WTC11 (cell line): ENCODE data around the gene GRID2. TPM values are rescaled to one million over a fixed set of nuclear protein-coding genes. Genes with fewer than 3 reads are reported as not detected.

Source experiments
- ATAC-seq: fragments of 200-7000 bp; cut with Tn5 transposase; 2 replicates; pipeline ENCODE4 v1.10.0; 2021; ENCODE audit warnings: mild to moderate bottlenecking, moderate library complexity
- CTCF ChIA-PET: fragments of 300-600 bp; sonication (Branson Sonifier 250); formaldehyde crosslinking; loops from one replicate; lab custom pipeline; 2021; ENCODE audit warnings: antibody characterized with exemption; lab: Charles Lee
- POLR2A ChIA-PET: fragments of 350-600 bp; sonication (Branson Sonifier 250); formaldehyde crosslinking; loops from one replicate; lab custom pipeline; 2021; ENCODE audit warnings: antibody characterized with exemption; lab: Charles Lee
- DNase-seq: peaks from one replicate; pipeline ENCODE4 v3.0.0; 2021; ENCODE audit warnings: low spot score
- H3K27ac Mint-ChIP-seq: 2 replicates; pipeline ENCODE4 v1.8.0; 2021; ENCODE audit warnings: mixed read lengths
- H3K27me3 Mint-ChIP-seq: 2 replicates; pipeline ENCODE4 v1.8.0; 2021; ENCODE audit warnings: low read depth, mild to moderate bottlenecking, moderate library complexity, mixed read lengths
- H3K36me3 Mint-ChIP-seq: 2 replicates; pipeline ENCODE4 v1.8.0; 2021; ENCODE audit warnings: mixed read lengths
- H3K4me1 Mint-ChIP-seq: 2 replicates; pipeline ENCODE4 v1.8.0; 2022; ENCODE audit warnings: mixed read lengths
- H3K4me3 Mint-ChIP-seq: 2 replicates; pipeline ENCODE4 v1.8.0; 2021; ENCODE audit warnings: mild to moderate bottlenecking, moderate library complexity, mixed read lengths
- H3K9me3 Mint-ChIP-seq: 2 replicates; pipeline ENCODE4 v1.8.0; 2021; ENCODE audit warnings: mixed read lengths
- ARID4B ChIP-seq: sonication (generic); formaldehyde crosslinking; IDR thresholded peaks from 2 replicates; pipeline ENCODE4 v1.8.0; 2023; ENCODE audit warnings: missing genetic modification reagents, mild to moderate bottlenecking, borderline replicate concordance
- E2F4 ChIP-seq: sonication (generic); formaldehyde crosslinking; IDR thresholded peaks from 2 replicates; pipeline ENCODE4 v1.8.1; 2022; ENCODE audit warnings: low read depth, mild to moderate bottlenecking, moderate library complexity, missing genetic modification reagents, borderline replicate concordance
- ELF4 ChIP-seq: sonication (generic); formaldehyde crosslinking; IDR thresholded peaks from 2 replicates; pipeline ENCODE4 v1.8.1; 2022; ENCODE audit warnings: low read depth, mild to moderate bottlenecking, moderate library complexity, missing genetic modification reagents
- EMX1 ChIP-seq: fragments of 250-450 bp; sonication (Bioruptor Pico); IDR thresholded peaks from 2 replicates; pipeline ENCODE4 v1.8.0; 2021; ENCODE audit warnings: mild to moderate bottlenecking
- ERG ChIP-seq: fragments of 250-450 bp; sonication (Bioruptor Pico); IDR thresholded peaks from 2 replicates; pipeline ENCODE4 v1.8.0; 2021; ENCODE audit warnings: mild to moderate bottlenecking
- FOXP4 ChIP-seq: sonication (generic); formaldehyde crosslinking; IDR thresholded peaks from 2 replicates; pipeline ENCODE4 v1.8.0; 2022; ENCODE audit warnings: mild to moderate bottlenecking, missing genetic modification reagents
- GRHL2 ChIP-seq: fragments of 250-450 bp; sonication (Bioruptor Pico); IDR thresholded peaks from 2 replicates; pipeline ENCODE4 v1.8.0; 2022; ENCODE audit warnings: mild to moderate bottlenecking, moderate library complexity; ENCODE audit not compliant: insufficient replicate concordance, severe bottlenecking
- MAX ChIP-seq: sonication (generic); formaldehyde crosslinking; IDR thresholded peaks from 2 replicates; pipeline ENCODE4 v1.8.0; 2022; ENCODE audit warnings: mild to moderate bottlenecking, missing genetic modification reagents
- NFE2L1 ChIP-seq: sonication (generic); formaldehyde crosslinking; IDR thresholded peaks from 2 replicates; pipeline ENCODE4 v1.8.1; 2023; ENCODE audit warnings: missing genetic modification reagents
- SOX15 ChIP-seq: fragments of 250-450 bp; sonication (Bioruptor Pico); IDR thresholded peaks from 2 replicates; pipeline ENCODE4 v1.9.0; 2021; ENCODE audit warnings: mild to moderate bottlenecking
- TCF7 ChIP-seq: sonication (generic); formaldehyde crosslinking; IDR thresholded peaks from 2 replicates; pipeline ENCODE4 v1.8.0; 2022; ENCODE audit warnings: mild to moderate bottlenecking, low read depth, missing genetic modification reagents, moderate library complexity
- ZNF232 ChIP-seq: sonication (generic); formaldehyde crosslinking; IDR thresholded peaks from 2 replicates; pipeline ENCODE4 v1.8.0; 2022; ENCODE audit warnings: mild to moderate bottlenecking, missing genetic modification reagents
- ZNF425 ChIP-seq: fragments of 250-450 bp; sonication (Bioruptor Pico); conservative IDR thresholded peaks from 2 replicates; pipeline ENCODE4 v1.9.0; 2021; ENCODE audit warnings: mild to moderate bottlenecking
- total RNA-seq: library from RNA; stranded (reverse); gene quantifications from 3 replicates; pipeline ENCODE4 v1.2.3, GENCODE V29; 2021

The GRID2 gene
- total RNA-seq, 1 experiment from 2014 or later, result 26.8 TPM

- no peaks in the 10 kb centered on the region for H3K27me3 Mint-ChIP-seq
- no peaks in the 10 kb centered on the region for H3K9me3 Mint-ChIP-seq
- POLR2A ChIA-PET, result no interaction called here
- DNase-seq (no peak), ATAC-seq (no peak)
- H3K4me3 Mint-ChIP-seq, result no peak overlapping the region
- no peaks in the 10 kb centered on the region for H3K36me3 Mint-ChIP-seq
- TF ChIP-seq ZNF232 (CRISPR knock-in tag) (no peak), TCF7 (CRISPR knock-in tag) (no peak), GRHL2 (CRISPR knock-in tag) (no peak), ELF4 (CRISPR knock-in tag) (no peak), MAX (CRISPR knock-in tag) (no peak), SOX15 (CRISPR knock-in tag) (no peak), ZNF425 (CRISPR knock-in tag) (no peak)
- peaks cover 15% of the 10 kb centered on the region for H3K4me1 Mint-ChIP-seq
- CTCF ChIA-PET, result no interaction called here
- no peak overlapping the region for H3K27ac Mint-ChIP-seq
Measured at GRCh38 chr4:93749292-93749761, 1445.6 kb downstream of the GRID2 start.

GRCh38 chr4:93751411-93751810 is 1447.6 kb downstream of the GRID2 start:
- H3K4me1 Mint-ChIP-seq, result peaks cover 15% of the 10 kb centered on the region
- CTCF ChIA-PET, result no interaction called here
- ATAC-seq, result no peak
- H3K36me3 Mint-ChIP-seq, result no peaks in the 10 kb centered on the region
- no peak overlapping the region for H3K4me3 Mint-ChIP-seq
- H3K27me3 Mint-ChIP-seq, result no peaks in the 10 kb centered on the region
- H3K27ac Mint-ChIP-seq, result no peak overlapping the region
- no peak for TF ChIP-seq ELF4 (CRISPR knock-in tag)
- TF ChIP-seq ARID4B (CRISPR knock-in tag), result no peak
- no peak for TF ChIP-seq EMX1 (CRISPR knock-in tag)
- no peak for TF ChIP-seq ERG (CRISPR knock-in tag)
- no peak for TF ChIP-seq FOXP4 (CRISPR knock-in tag)
- TF ChIP-seq NFE2L1 (CRISPR knock-in tag), result no peak
- TF ChIP-seq E2F4, result no peak
- TF ChIP-seq, all 79 proteins: peak for 0
- no peak for DNase-seq
- no peaks in the 10 kb centered on the region for H3K9me3 Mint-ChIP-seq
- POLR2A ChIA-PET, result no interaction called here
